ENCODE results near the gene PML. TPM values are rescaled to one million over a fixed set of nuclear protein-coding genes. Genes with fewer than 3 reads are reported as not detected.

Gene PML
- total RNA-seq, 2 donors from 2014 or later, result 26.5 to 28.9 TPM

GRCh38 chr15:74042603-74043424 lies 48.3 kb downstream of the PML start:
- WGBS, 2 experiments (ENCODE audit: insufficient coverage in 1 of 2, insufficient read length in 1 of 2), result 91 to 92% methylated on average over 10 to 11 of the region's 11 CpGs
- no peaks in the 10 kb centered on the region for H3K36me3 Mint-ChIP-seq (ENCODE audit: low read depth)

GRCh38 chr15:74043425-74044266 lies 49.1 kb downstream of the PML start:
- no peak overlapping the region for H3K4me3 Mint-ChIP-seq
- WGBS, 2 experiments (ENCODE audit: insufficient coverage in 1 of 2, insufficient read length in 1 of 2), result 60 to 80% methylated on average over 1 to 7 of the region's 7 CpGs
- no peaks in the 10 kb centered on the region for H3K9me3 Mint-ChIP-seq
- H3K36me3 ChIP-seq (ENCODE audit: control insufficient read depth, insufficient read depth, low read length), result no peaks in the 10 kb centered on the region
- peaks cover 3% of the 10 kb centered on the region for H3K27me3 Mint-ChIP-seq (ENCODE audit: insufficient read depth)
- no peaks in the 10 kb centered on the region for H3K9me3 ChIP-seq (ENCODE audit: control insufficient read depth, low read length)
- H3K27ac ChIP-seq (ENCODE audit: low read depth, low read length), result no peak overlapping the region
- no peaks in the 10 kb centered on the region for H3K4me1 ChIP-seq (ENCODE audit: control insufficient read depth, insufficient read depth, low read length)
- no peak overlapping the region for H3K9ac ChIP-seq (ENCODE audit: extremely low read depth, low read length, poor library complexity, severe bottlenecking)
- no peak for TF ChIP-seq CTCF (conservative IDR thresholded peaks at IDR 0.05)
- peaks cover 3% of the 10 kb centered on the region for H3K4me1 Mint-ChIP-seq
- no peak overlapping the region for H3K4me3 ChIP-seq (ENCODE audit: low read length)
- H3K27ac Mint-ChIP-seq, result no peak overlapping the region
- H3K27me3 ChIP-seq (ENCODE audit: control insufficient read depth, insufficient read depth, low read length, poor library complexity, severe bottlenecking), result no peaks in the 10 kb centered on the region
- no peak for DNase-seq
- H3K36me3 Mint-ChIP-seq (ENCODE audit: low read depth), result no peaks in the 10 kb centered on the region

More at GRCh38 chr15:74042603-74043424, 48.3 kb downstream of the PML start:
- no peak for DNase-seq
- H3K4me1 Mint-ChIP-seq, result no peaks in the 10 kb centered on the region
- no peak overlapping the region for H3K27ac Mint-ChIP-seq
- H3K27ac ChIP-seq (ENCODE audit: low read depth, low read length), result no peak overlapping the region
- H3K9ac ChIP-seq (ENCODE audit: extremely low read depth, low read length, poor library complexity, severe bottlenecking), result no peak overlapping the region
- no peaks in the 10 kb centered on the region for H3K9me3 ChIP-seq (ENCODE audit: control insufficient read depth, low read length)
- peaks cover 3% of the 10 kb centered on the region for H3K27me3 Mint-ChIP-seq (ENCODE audit: insufficient read depth)
- H3K9me3 Mint-ChIP-seq, result no peaks in the 10 kb centered on the region
- no peaks in the 10 kb centered on the region for H3K27me3 ChIP-seq (ENCODE audit: control insufficient read depth, insufficient read depth, low read length, poor library complexity, severe bottlenecking)
- H3K4me3 ChIP-seq (ENCODE audit: low read length), result no peak overlapping the region
- H3K36me3 ChIP-seq (ENCODE audit: control insufficient read depth, insufficient read depth, low read length), result no peaks in the 10 kb centered on the region
- no peak for TF ChIP-seq CTCF (conservative IDR thresholded peaks at IDR 0.05)
- H3K4me1 ChIP-seq (ENCODE audit: control insufficient read depth, insufficient read depth, low read length), result no peaks in the 10 kb centered on the region
- no peak overlapping the region for H3K4me3 Mint-ChIP-seq

DNA sequence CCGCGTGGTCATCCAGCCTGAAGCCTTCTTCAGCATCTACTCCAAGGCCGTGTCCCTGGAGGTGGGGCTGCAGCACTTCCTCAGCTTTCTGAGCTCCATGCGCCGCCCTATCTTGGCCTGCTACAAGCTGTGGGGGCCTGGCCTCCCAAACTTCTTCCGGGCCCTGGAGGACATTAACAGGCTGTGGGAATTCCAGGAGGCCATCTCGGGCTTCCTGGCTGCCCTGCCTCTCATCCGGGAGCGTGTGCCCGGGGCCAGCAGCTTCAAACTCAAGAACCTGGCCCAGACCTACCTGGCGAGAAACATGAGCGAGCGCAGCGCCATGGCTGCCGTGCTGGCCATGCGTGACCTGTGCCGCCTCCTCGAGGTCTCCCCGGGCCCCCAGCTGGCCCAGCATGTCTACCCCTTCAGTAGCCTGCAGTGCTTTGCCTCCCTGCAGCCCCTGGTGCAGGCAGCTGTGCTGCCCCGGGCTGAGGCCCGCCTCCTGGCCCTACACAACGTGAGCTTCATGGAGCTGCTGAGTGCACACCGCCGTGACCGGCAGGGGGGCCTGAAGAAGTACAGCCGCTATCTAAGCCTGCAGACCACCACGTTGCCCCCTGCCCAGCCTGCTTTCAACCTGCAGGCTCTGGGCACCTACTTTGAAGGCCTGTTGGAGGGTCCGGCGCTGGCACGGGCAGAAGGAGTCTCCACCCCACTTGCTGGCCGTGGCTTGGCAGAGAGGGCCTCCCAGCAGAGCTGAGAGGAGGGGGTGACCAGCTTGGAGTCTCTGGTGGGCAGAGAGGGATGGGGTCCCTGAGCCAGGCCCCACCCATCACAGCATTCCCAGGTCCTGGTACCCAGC lies 50.0 kb downstream of the PML start:
- H3K27ac Mint-ChIP-seq, result no peak overlapping the region
- no peaks in the 10 kb centered on the region for H3K9me3 Mint-ChIP-seq
- Histone ChIP-seq H3K27me3 (ENCODE audit: control insufficient read depth, insufficient read depth, low read length, poor library complexity, severe bottlenecking) (no peaks in the 10 kb centered on the region), H3K9me3 (ENCODE audit: control insufficient read depth, low read length) (no peaks in the 10 kb centered on the region), H3K36me3 (ENCODE audit: control insufficient read depth, insufficient read depth, low read length) (no peaks in the 10 kb centered on the region), H3K4me3 (ENCODE audit: low read length) (no peak overlapping the region), H3K27ac (ENCODE audit: low read depth, low read length) (no peak overlapping the region), H3K9ac (ENCODE audit: extremely low read depth, low read length, poor library complexity, severe bottlenecking) (no peak overlapping the region), H3K4me1 (ENCODE audit: control insufficient read depth, insufficient read depth, low read length) (no peaks in the 10 kb centered on the region)
- H3K4me1 Mint-ChIP-seq, result peaks cover 3% of the 10 kb centered on the region
- H3K27me3 Mint-ChIP-seq (ENCODE audit: insufficient read depth), result peaks cover 3% of the 10 kb centered on the region
- no peak overlapping the region for H3K4me3 Mint-ChIP-seq
- TF ChIP-seq CTCF (conservative IDR thresholded peaks at IDR 0.05), result no peak
- 93 to 95% methylated on average over 29 to 31 of the region's 31 CpGs for WGBS, 2 experiments (ENCODE audit: insufficient coverage in 1 of 2, insufficient read length in 1 of 2)
- DNase-seq, result no peak
- no peaks in the 10 kb centered on the region for H3K36me3 Mint-ChIP-seq (ENCODE audit: low read depth)
